Memory B cell (primary cell): ENCODE measurements around the gene AHDC1.
A peak's percentile ranks its signal among the peaks of the same experiment; 100 is the strongest.

Experiments
- ATAC-seq: fragments of 150-1000 bp; cut with Tn5 transposase; 2 replicates; pipeline ENCODE4 v1.10.0; 2021; ENCODE audit warnings: low read depth, mild to moderate bottlenecking, moderate library complexity
- DNase-seq, 2 donors: peaks; one replicate each; pipeline ENCODE4 v3.0.0; 2022; ENCODE audit warnings: low spot score in 2 of 2
- H3K27ac Mint-ChIP-seq: one replicate; pipeline ENCODE4 v1.8.0; 2022; ENCODE audit warnings: mild to moderate bottlenecking, moderate library complexity, mixed read lengths
- H3K27me3 Mint-ChIP-seq: one replicate; pipeline ENCODE4 v1.8.0; 2022; ENCODE audit warnings: mixed read lengths
- H3K36me3 Mint-ChIP-seq: one replicate; pipeline ENCODE4 v1.8.0; 2022; ENCODE audit warnings: mild to moderate bottlenecking, mixed read lengths
- H3K4me1 Mint-ChIP-seq: one replicate; pipeline ENCODE4 v1.8.0; 2022; ENCODE audit warnings: mixed read lengths
- H3K4me3 Mint-ChIP-seq: one replicate; pipeline ENCODE4 v1.8.0; 2022; ENCODE audit warnings: mild to moderate bottlenecking, moderate library complexity, mixed read lengths
- H3K9me3 Mint-ChIP-seq: one replicate; pipeline ENCODE4 v1.8.0; 2022; ENCODE audit warnings: mixed read lengths

Gene AHDC1

DNA sequence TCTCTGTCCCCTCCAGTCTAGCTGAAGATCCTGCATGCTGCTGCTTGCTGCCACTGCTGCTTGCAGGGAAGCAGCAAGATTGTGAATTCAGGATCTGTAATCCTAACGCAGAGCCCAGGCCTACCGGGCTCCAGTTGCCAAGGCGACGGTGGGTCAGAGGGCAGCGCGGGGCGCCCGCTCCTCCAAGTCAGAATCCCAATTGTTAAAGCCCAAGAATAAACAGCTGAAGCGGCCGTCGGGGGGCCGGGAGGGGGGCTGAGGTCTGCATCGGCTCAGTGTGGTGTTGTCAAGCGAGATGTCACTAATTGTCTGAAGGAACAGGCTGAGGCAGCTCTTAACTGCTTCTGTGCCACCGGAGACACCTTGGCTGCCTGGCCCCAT, 36.8 kb downstream of the AHDC1 start:
- Mint-ChIP-seq H3K9me3 (no peaks in the 10 kb centered on the region), H3K36me3 (peaks cover 2% of the 10 kb centered on the region), H3K4me1 (peaks cover 34% of the 10 kb centered on the region), H3K4me3 (no peak overlapping the region), H3K27me3 (no peaks in the 10 kb centered on the region), H3K27ac (no peak overlapping the region)
- ATAC-seq (no peak), DNase-seq (no peak)

DNA sequence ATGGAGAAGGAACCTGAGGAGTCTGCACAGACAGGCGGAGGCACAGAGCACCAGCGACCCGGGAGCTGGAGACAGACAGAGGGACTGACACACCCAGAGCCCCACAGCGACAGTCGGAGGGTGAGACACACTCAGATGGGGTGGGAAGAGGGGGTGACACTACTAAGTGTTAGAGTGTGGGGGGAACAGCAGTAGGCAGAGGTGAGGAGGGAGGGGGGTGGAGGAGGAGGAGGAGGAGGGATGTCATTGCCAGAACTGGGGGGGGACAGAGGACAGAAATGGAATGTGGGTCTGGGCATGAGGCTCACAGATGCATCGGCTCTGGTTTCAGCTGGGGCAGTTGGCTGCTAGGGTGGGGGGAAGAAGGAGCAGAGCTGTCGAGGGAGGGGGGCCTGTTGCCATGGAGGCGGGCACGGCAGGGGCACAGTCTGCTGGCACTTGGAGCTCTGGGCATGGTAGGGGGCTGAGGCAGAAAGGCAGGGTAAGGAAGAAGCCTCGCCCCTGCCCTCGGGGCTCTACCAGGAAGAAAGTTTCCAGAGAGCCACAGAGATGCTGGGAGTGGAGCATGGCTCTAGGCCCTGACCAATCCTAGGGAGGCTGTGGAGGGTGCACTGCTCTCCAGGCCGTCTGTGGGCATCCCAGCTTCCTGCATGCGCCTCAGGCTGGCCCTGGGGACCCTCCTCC, 37.3 kb downstream of the AHDC1 start:
- Mint-ChIP-seq H3K27ac (peak overlapping the region; percentile 10), H3K36me3 (peaks cover 2% of the 10 kb centered on the region), H3K4me3 (no peak overlapping the region), H3K9me3 (no peaks in the 10 kb centered on the region), H3K4me1 (peaks cover 36% of the 10 kb centered on the region), H3K27me3 (no peaks in the 10 kb centered on the region)
- ATAC-seq: no peak
- no peak for DNase-seq

DNA sequence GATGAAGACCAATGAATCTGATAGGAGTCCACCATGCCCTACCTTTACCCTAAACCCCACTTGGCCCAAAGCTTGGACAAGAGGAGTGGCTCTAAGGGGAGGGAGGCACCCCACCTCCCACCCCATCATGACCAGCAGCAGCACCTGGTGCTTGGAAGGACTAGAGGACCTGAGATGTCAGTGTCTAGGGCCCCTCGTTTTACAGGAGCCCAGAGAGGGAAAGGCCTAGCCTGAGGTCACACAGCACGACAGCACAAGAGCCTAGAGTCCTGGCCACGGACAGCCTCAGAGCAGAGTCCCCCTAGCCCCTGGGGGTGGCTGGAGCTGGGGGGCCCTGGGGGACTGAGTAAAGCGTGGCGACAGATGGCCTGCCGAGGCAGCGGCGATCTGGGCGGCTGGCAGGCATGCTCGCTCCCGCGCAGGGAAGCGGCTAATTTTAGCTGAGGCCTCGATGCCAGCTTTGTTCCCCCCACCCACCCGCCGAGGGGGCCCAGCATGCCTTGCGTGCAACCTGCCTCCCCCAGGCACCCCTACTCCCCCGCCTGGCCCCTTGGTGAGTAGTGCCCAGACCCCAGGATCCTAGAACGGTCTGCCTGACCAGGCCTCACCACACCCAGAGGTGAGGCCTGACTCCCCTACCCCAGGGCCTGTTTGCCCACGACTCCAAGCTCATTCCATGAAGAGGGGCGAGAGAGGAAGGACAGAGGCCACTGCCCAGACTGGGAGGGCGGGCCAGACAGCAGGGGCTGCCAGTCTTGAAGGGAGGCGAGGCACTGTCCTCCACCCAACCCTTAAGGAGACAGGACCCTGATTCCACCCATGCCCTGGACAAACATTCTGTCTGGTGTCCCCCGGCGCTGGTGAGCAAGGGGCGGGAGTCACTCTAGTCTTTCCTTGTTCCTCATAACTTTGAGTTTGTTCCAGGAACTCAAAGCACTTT, 39.0 kb downstream of the AHDC1 start:
- peaks cover 2% of the 10 kb centered on the region for H3K36me3 Mint-ChIP-seq
- H3K4me3 Mint-ChIP-seq: no peak overlapping the region
- ATAC-seq (no peak), DNase-seq (no peak)
- H3K9me3 Mint-ChIP-seq: no peaks in the 10 kb centered on the region
- H3K27ac Mint-ChIP-seq: no peak overlapping the region
- H3K4me1 Mint-ChIP-seq: peaks cover 41% of the 10 kb centered on the region
- no peaks in the 10 kb centered on the region for H3K27me3 Mint-ChIP-seq

DNA sequence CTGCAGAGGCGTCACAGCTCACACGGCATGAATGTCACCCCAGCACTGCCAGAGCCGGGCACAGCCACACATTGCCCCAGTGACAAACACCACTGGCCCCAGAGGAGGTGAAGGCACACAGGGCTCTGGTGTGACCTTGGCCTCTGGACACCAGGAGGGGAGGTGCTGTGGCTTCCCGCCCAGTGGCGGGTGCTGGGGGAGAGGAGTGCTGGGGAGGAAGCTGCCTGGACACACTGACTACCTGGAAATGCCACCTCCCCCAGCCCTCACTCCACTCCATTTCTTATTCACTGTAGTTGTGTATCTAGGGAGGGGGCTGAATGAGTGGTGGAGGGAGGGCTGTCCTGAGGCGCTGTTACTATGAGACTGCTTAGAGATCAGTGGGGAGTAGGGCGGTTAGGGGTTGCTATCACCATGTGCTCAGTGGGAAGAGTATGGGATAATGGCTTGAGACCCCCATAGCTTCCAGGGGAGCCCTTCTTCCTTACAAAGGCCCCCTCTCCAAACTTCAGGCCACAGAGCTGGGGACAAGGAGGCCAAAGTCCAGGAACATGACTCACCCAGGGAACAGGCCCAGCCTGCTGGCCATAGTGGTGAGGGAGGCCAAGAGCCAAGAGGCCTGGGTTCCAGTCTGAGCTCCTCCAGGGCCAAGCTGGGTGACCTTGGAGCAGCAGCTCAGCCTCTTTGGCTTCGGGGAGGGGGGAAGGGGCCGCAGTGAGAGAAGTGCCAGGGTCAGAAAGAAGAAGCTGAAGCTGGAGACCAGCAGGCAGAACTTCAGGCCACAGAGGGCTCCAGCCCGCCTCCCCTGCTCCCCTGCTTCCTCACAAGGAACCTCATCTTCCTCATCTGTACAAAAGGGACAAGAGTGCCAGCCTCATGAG, 40.1 kb downstream of the AHDC1 start:
- Mint-ChIP-seq H3K27ac (no peak overlapping the region), H3K27me3 (no peaks in the 10 kb centered on the region), H3K4me3 (no peak overlapping the region), H3K36me3 (peaks cover 2% of the 10 kb centered on the region), H3K4me1 (peaks cover 36% of the 10 kb centered on the region), H3K9me3 (no peaks in the 10 kb centered on the region)
- ATAC-seq (no peak), DNase-seq (no peak)

DNA sequence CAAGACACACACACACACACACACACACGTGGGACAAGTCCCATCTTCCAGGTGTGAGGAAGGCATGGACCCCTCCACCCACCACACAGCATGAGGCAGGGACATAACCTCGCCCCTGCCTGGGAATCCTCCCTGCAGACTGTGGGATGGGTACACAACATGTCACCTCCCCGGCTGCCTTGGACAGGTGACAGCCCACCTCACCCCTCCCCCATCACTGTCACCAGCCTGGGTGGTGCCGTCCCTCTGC, 40.7 kb downstream of the AHDC1 start:
- ATAC-seq: no peak
- no peak overlapping the region for H3K27ac Mint-ChIP-seq
- no peak overlapping the region for H3K4me3 Mint-ChIP-seq
- H3K27me3 Mint-ChIP-seq: no peaks in the 10 kb centered on the region
- no peaks in the 10 kb centered on the region for H3K9me3 Mint-ChIP-seq
- peaks cover 35% of the 10 kb centered on the region for H3K4me1 Mint-ChIP-seq
- H3K36me3 Mint-ChIP-seq: peaks cover 2% of the 10 kb centered on the region
- DNase-seq: no peak

DNA sequence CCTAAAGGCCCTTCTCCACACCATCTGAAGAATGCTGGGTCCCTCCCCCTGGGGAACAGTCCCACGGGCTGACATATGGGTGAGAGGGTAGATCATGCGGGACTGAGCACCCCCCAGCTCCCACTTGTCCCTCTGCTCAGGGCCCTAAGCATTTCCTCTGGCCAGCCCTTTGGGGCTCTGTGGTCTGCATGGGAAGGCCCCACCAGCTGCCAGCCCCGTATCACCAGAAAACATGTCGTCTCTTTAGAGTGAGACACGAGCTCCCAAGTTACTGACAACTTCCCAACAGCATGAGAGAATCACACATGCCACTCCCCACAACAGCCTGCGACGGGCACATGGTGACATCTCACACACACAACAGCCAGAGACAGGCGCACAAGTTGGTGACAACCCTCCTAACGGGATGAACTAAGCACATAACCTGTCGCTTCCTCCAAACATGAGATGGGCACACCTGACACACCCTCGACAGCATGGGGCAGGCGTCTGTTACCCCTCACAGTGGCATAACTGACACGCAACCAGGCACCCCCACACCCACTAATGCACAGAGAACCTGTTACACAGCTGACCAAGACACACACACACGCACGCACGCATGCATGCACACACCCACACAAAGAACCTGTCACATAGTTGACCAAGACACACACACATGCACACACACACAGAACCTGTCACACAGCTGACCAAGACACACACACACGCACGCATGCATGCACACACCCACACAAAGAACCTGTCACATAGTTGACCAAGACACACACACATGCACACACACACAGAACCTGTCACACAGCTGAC, 41.2 kb downstream of the AHDC1 start:
- Mint-ChIP-seq H3K36me3 (peaks cover 2% of the 10 kb centered on the region), H3K27ac (no peak overlapping the region), H3K27me3 (no peaks in the 10 kb centered on the region), H3K4me1 (peaks cover 31% of the 10 kb centered on the region), H3K4me3 (no peak overlapping the region), H3K9me3 (no peaks in the 10 kb centered on the region)
- ATAC-seq (no peak), DNase-seq (no peak)

DNA sequence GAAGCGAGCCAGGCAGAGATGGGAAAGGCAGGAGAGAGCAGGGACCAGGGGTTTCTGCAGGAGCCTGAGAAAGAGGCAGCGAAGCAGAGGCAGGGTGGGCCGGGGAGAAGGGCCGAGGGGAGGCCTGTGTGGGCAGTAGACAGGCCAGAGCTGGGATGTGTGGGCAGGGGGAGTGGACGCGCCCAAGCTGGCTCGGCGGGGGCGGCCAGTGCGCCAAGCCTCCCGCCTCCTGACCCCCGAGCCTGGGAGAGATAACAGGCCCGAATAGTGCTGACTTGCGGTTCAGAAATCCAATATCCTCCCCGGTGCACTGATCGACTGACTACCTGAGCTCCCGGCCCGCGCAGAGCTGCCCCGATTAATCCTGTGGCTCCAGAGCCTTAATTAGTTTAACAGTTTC, 41.9 kb downstream of the AHDC1 start:
- H3K27ac Mint-ChIP-seq: no peak overlapping the region
- DNase-seq (no peak), ATAC-seq (no peak)
- H3K36me3 Mint-ChIP-seq: peaks cover 2% of the 10 kb centered on the region
- H3K4me1 Mint-ChIP-seq: peaks cover 35% of the 10 kb centered on the region
- no peaks in the 10 kb centered on the region for H3K27me3 Mint-ChIP-seq
- no peak overlapping the region for H3K4me3 Mint-ChIP-seq
- no peaks in the 10 kb centered on the region for H3K9me3 Mint-ChIP-seq

DNA sequence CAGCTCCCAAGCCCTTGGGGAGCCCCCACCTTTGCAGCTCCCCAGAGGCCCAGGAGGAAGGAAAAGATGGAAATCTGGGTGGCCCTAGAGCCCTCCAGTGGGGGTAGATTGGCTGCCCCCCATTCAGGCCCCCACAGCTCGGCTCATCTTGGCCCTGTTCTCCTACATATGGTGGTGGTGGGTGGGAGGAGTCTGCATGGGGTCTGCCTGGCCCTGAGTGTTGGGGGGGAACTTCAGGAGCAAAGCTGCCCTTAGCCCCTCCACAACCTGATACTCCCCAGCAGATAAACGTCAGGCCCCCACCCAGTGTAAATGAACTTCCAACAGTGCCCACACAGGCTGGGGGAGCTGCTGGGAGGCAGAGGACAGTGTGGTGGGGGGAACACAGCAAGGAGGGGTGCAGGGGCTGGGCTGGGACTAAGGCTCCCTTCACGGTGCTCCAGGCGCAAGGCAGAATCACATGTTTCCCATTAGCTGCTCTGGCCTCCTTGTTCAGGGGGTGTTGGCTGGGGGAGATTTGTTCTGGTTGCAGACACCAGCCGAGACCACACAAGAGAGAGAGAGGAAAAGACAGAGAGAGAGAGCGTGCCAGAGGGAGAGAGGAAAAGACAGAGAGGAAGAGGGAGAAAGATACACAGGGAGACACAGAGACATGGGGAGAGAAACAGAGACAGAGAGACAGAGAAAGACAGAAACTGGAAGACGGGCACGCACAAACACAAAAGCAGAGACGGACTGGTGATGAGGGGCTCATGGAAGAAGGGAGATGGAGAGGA, 42.6 kb downstream of the AHDC1 start:
- peaks cover 40% of the 10 kb centered on the region for H3K4me1 Mint-ChIP-seq
- no peak overlapping the region for H3K27ac Mint-ChIP-seq
- DNase-seq (no peak), ATAC-seq (no peak)
- H3K9me3 Mint-ChIP-seq: no peaks in the 10 kb centered on the region
- peaks cover 2% of the 10 kb centered on the region for H3K36me3 Mint-ChIP-seq
- H3K4me3 Mint-ChIP-seq: no peak overlapping the region
- no peaks in the 10 kb centered on the region for H3K27me3 Mint-ChIP-seq

DNA sequence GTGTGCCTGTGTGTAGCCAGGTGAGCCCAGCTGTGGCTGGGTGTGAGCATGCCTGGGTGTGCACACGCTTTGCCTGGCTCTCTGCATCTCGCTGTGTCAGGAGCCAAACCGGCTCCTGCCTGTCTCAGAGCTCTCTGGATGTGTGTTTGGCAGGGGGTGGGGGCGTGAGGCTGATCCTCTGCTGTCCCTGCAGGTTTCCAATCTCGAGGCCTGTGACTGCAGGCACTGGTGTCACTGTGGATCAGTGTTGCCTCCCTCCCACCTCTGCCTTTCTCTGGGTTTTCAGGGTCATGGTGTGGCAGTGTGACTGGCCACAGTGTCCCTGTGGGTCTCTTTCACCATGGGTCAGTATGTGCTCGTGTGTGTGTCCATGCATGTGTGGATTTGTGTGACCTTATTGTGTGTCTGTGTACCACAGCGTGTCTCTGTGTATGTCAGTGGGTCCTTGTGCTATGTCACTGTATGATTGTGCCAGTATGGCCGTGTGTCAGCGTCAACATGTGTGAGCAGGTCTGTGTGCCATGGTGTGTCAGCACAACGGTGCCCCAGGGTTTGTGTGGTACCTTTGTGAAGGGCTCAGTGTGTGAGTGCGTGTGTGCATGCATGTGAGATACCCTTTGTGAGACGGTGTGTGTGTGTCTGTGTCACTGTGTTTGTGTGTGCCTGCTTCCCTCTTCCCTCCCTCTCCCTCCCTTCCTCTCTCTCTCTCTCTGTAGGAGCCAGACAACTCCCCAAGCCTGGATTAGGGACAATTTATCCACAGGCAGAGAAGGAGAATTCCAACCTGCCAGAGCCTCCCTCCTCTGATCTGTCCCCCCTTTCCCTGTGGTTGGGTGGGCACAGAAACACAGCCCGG, 43.4 kb downstream of the AHDC1 start:
- H3K9me3 Mint-ChIP-seq: no peaks in the 10 kb centered on the region
- peaks cover 41% of the 10 kb centered on the region for H3K4me1 Mint-ChIP-seq
- no peak overlapping the region for H3K4me3 Mint-ChIP-seq
- ATAC-seq (no peak), DNase-seq (no peak)
- H3K27me3 Mint-ChIP-seq: no peaks in the 10 kb centered on the region
- H3K27ac Mint-ChIP-seq: no peak overlapping the region
- H3K36me3 Mint-ChIP-seq: no peaks in the 10 kb centered on the region

DNA sequence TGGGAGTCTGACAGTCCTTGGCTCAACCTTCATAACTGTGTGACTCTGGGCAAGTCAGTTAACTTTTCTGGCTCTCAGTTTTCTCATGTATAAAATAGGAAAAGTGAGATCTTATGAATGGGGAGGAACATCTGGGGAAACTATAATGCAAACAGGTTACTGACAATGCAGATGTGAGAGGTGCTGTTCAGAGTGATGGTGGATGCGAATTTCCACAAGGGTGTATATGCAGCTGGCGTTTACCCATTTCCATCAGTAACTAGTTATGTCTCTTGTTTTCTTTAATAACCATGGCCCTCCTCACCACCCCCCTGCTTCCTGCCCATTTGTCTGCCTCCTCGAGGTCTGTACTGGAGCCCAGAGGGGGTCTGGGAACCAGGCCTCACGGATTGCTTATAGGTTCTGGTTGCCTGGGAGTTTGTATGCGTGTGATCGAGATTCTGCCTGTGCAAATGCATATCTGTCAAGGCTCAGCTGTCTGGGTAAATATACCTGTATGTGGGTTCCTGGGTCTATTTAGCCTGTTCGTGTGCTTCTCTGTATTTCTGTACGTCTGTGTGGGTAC, 44.4 kb downstream of the AHDC1 start:
- Mint-ChIP-seq H3K36me3 (no peaks in the 10 kb centered on the region), H3K9me3 (no peaks in the 10 kb centered on the region), H3K27me3 (no peaks in the 10 kb centered on the region), H3K4me3 (no peak overlapping the region), H3K4me1 (peaks cover 46% of the 10 kb centered on the region), H3K27ac (no peak overlapping the region)
- DNase-seq (no peak), ATAC-seq (no peak)

DNA sequence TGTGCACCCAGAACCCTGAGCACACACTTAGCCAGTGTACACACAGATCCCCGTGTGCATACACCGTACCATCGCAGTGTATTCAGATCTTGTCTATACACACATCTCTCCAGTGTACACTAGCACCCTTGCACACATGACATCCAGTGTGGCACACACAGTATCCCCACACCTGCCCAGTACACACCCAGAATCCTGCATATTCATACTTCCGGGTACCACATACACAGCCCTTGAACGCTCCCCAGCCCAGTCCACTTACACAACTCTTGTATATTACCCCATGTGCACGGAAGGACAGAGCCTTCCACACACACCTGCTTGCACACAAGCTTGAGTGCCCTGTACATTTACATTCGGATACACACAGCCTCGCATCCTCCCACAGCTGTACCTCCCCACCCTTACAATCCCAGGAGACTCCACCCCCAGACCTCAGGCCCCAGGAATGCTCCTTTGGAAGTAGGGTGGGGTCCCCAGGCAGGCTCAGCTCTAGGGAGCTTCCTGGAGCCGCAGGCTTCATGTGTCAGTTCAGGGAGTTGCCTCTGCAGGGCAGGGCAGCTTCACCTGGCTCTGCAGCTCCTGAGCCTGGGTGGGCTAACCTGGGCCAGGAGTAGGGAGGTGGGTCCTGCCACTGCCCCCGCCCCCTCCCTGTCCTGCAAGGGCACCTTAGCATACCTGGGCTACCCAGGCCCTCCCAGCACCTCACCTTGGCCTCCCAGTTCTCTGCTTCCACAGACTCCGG, 46.2 kb downstream of the AHDC1 start:
- Mint-ChIP-seq H3K36me3 (no peaks in the 10 kb centered on the region), H3K4me3 (no peak overlapping the region), H3K27ac (peak overlapping the region; percentile 62), H3K9me3 (no peaks in the 10 kb centered on the region), H3K27me3 (no peaks in the 10 kb centered on the region), H3K4me1 (peaks cover 37% of the 10 kb centered on the region)
- DNase-seq (no peak), ATAC-seq (no peak)
